ENCODE results near the gene TBC1D9. TPM values are rescaled to one million over a fixed set of nuclear protein-coding genes. Genes with fewer than 3 reads are reported as not detected.
A peak's percentile ranks its signal among the peaks of the same experiment; 100 is the strongest.

Gene TBC1D9
- polyA plus RNA-seq, 1 of the 3 experiments (the other 2 are of a cell fraction), result 13.5 TPM

DNA sequence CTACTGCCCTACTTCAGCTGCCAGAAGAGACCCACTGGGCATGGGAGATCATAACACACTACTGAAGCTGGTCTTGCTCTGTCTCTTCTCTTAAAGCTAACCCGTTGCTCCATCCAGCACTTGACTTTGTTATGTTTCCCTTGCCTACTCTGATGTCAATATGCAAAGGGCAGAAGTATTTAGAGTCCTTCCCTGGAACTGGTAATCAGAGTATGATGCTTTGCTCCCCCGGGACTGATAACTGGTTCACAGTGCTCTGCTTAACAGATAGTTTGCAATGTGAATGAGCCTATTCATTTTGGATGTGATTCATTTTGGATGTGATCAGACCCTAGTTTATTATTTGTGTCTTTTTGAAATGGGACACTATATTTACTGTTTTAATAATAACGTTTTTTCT, 175.1 kb downstream of the TBC1D9 start:
- H2AFZ ChIP-seq (ENCODE audit: low read depth), result no peak overlapping the region
- 59% methylated on average over 3 of the region's 3 CpGs for WGBS (ENCODE audit: low lambda C conversion rate)
- H3K9me2 ChIP-seq, result no peaks in the 10 kb centered on the region
- ChIA-PET POLR2A (no interaction called here), CTCF (no interaction called here)
- H3K4me1 ChIP-seq (ENCODE audit: control insufficient read depth in 1 of 2, insufficient read depth in 2 of 2, low read depth in 1 of 2, low read length in 1 of 2), result peaks cover 0 to 4% of the 10 kb centered on the region in 2 experiments; a peak in 1 of 4 replicates
- H3K27me3 ChIP-seq (ENCODE audit: insufficient read depth), result peaks cover 34% of the 10 kb centered on the region; the same call in 1 of the 2 replicates
- no peak overlapping the region for H3K4me2 ChIP-seq
- no peaks in the 10 kb centered on the region for H3F3A ChIP-seq (replicated peaks; ENCODE audit: insufficient read depth)
- H3K27ac ChIP-seq (ENCODE audit: low read depth in 2 of 2, low read length in 1 of 2), result no peak overlapping the region
- H3K9me3 ChIP-seq, result no peaks in the 10 kb centered on the region
- TF ChIP-seq FOXM1 (IDR thresholded peaks at IDR 0.05; ENCODE audit: low read depth), result no peak
- TF ChIP-seq, protein P1, sequence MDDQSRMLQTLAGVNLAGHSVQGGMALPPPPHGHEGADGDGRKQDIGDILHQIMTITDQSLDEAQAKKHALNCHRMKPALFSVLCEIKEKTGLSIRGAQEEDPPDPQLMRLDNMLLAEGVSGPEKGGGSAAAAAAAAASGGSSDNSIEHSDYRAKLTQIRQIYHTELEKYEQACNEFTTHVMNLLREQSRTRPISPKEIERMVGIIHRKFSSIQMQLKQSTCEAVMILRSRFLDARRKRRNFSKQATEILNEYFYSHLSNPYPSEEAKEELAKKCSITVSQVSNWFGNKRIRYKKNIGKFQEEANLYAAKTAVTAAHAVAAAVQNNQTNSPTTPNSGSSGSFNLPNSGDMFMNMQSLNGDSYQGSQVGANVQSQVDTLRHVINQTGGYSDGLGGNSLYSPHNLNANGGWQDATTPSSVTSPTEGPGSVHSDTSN (IDR thresholded peaks at IDR 0.05), result no peak
- TF ChIP-seq ELF1 (IDR thresholded peaks at IDR 0.05), result no peak
- no peak for TF ChIP-seq YY1 (IDR thresholded peaks at IDR 0.05; ENCODE audit: low read depth)
- no peak for TF ChIP-seq GABPA (IDR thresholded peaks at IDR 0.05; ENCODE audit: low read depth)
- TF ChIP-seq SMC3 (IDR thresholded peaks at IDR 0.05; ENCODE audit: low read depth, low read length), result no peak
- TF ChIP-seq FOSL2 (IDR thresholded peaks at IDR 0.05; ENCODE audit: borderline replicate concordance, low read depth), result no peak
- no peak for TF ChIP-seq TCF12 (IDR thresholded peaks at IDR 0.05)
- no peak for TF ChIP-seq RAD21 (IDR thresholded peaks at IDR 0.05; ENCODE audit: low read length)
- no peak for TF ChIP-seq TAF1 (IDR thresholded peaks at IDR 0.05; ENCODE audit: borderline replicate concordance, low read depth, low read length)
- no peak for DNase-seq
- no peaks in the 10 kb centered on the region for H3K36me3 ChIP-seq (replicated peaks in 1 of 2; ENCODE audit: control insufficient read depth in 1 of 2, insufficient read depth in 2 of 2, low read length in 1 of 2)
- no peaks in the 10 kb centered on the region for H4K20me1 ChIP-seq (ENCODE audit: insufficient read depth)
- H3K9ac ChIP-seq, result no peak overlapping the region
- no peaks in the 10 kb centered on the region for H3K79me2 ChIP-seq (ENCODE audit: insufficient read depth)
- no peak overlapping the region for H3K4me3 ChIP-seq (ENCODE audit: low read depth in 2 of 2, low read length in 1 of 2)

DNA sequence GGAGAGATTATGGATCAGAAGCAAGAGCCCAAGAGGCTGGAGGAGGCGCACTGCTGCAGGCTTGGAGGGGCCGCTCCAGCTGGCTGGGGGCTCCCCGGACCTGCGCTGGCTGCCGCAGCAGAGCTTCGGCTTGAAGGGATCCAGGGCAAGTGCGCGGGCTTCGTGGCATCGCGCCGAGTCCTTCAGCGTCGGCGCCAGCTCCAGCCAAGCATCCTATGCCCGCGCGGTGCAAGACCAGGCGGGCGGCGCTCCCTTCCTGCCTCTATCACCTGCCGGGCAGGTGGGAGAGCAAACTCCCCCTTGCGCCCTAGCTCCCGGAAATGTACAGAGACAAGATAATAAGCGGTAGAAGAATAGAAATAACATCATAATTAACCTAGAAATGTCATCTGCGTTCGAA, 176.9 kb downstream of the TBC1D9 start:
- Histone ChIP-seq H4K20me1 (ENCODE audit: insufficient read depth) (no peaks in the 10 kb centered on the region), H3F3A (replicated peaks; ENCODE audit: insufficient read depth) (no peaks in the 10 kb centered on the region), H2AFZ (ENCODE audit: low read depth) (no peak overlapping the region), H3K4me1 (ENCODE audit: control insufficient read depth in 1 of 2, insufficient read depth in 2 of 2, low read depth in 1 of 2, low read length in 1 of 2) (peaks cover 0 to 4% of the 10 kb centered on the region in 2 experiments; a peak in 1 of 4 replicates), H3K36me3 (replicated peaks in 1 of 2; ENCODE audit: control insufficient read depth in 1 of 2, insufficient read depth in 2 of 2, low read length in 1 of 2) (no peaks in the 10 kb centered on the region), H3K4me3 (ENCODE audit: low read depth in 2 of 2, low read length in 1 of 2) (peak overlapping the region in 1 of 2 experiments; percentile 19; a peak in 1 of 4 replicates), H3K9ac (no peak overlapping the region), H3K79me2 (ENCODE audit: insufficient read depth) (no peaks in the 10 kb centered on the region), H3K27ac (ENCODE audit: low read depth in 2 of 2, low read length in 1 of 2) (no peak overlapping the region), H3K9me3 (no peaks in the 10 kb centered on the region), H3K4me2 (no peak overlapping the region), H3K27me3 (ENCODE audit: insufficient read depth) (peaks cover 34% of the 10 kb centered on the region; the same call in 1 of the 2 replicates), H3K9me2 (no peaks in the 10 kb centered on the region)
- peak; percentile 70 for DNase-seq
- 23% methylated on average over 20 of the region's 27 CpGs for WGBS (ENCODE audit: low lambda C conversion rate)
- POLR2A ChIA-PET, result no interaction called here
- TF ChIP-seq, protein P2, sequence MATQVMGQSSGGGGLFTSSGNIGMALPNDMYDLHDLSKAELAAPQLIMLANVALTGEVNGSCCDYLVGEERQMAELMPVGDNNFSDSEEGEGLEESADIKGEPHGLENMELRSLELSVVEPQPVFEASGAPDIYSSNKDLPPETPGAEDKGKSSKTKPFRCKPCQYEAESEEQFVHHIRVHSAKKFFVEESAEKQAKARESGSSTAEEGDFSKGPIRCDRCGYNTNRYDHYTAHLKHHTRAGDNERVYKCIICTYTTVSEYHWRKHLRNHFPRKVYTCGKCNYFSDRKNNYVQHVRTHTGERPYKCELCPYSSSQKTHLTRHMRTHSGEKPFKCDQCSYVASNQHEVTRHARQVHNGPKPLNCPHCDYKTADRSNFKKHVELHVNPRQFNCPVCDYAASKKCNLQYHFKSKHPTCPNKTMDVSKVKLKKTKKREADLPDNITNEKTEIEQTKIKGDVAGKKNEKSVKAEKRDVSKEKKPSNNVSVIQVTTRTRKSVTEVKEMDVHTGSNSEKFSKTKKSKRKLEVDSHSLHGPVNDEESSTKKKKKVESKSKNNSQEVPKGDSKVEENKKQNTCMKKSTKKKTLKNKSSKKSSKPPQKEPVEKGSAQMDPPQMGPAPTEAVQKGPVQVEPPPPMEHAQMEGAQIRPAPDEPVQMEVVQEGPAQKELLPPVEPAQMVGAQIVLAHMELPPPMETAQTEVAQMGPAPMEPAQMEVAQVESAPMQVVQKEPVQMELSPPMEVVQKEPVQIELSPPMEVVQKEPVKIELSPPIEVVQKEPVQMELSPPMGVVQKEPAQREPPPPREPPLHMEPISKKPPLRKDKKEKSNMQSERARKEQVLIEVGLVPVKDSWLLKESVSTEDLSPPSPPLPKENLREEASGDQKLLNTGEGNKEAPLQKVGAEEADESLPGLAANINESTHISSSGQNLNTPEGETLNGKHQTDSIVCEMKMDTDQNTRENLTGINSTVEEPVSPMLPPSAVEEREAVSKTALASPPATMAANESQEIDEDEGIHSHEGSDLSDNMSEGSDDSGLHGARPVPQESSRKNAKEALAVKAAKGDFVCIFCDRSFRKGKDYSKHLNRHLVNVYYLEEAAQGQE (IDR thresholded peaks at IDR 0.05; ENCODE audit: low read depth, low read length), result no peak
- no peak for TF ChIP-seq GATA2 (CRISPR knock-in tag; IDR thresholded peaks at IDR 0.05)
- CTCF ChIA-PET, result interaction anchor here (1.2 to 2.4 kb wide), 5 partner anchors 10 to 272 kb away, joined by 3 to 10 read pairs (median 4); partner anchors contain the start of gene UCP1

Measured in SK-N-SH (cell line).